GM12878 (cell line): ENCODE measurements around the gene ELK4. TPM values are rescaled to one million over a fixed set of nuclear protein-coding genes. Genes with fewer than 3 reads are reported as not detected.

ENCODE experiments used
- ATAC-seq: fragments of 200-7000 bp; cut with Tn5 transposase; 3 replicates; pipeline ENCODE4 v1.9.1; 2020; ENCODE audit warnings: mild to moderate bottlenecking, moderate library complexity
- BruUV-seq: library from RNA; stranded (reverse); fragments of 400-500 nt; replicated peaks from 2 replicates; lab custom pipeline; 2021; lab: Mats Ljungman, UMichigan
- CTCF ChIA-PET: fragments of 300-600 bp; sonication (Branson Sonifier 250); formaldehyde crosslinking; extraction: SDS; loops from one replicate; lab custom pipeline; 2021; ENCODE audit warnings: inconsistent platforms; lab: Yijun Ruan, JAX
- POLR2A ChIA-PET: fragments of 350-600 bp; formaldehyde crosslinking; extraction: SDS; loops from one replicate; lab custom pipeline; 2021; ENCODE audit warnings: inconsistent platforms; lab: Charles Lee
- RAD21 ChIA-PET: fragments of 300-600 bp; sonication (Branson Sonifier 250); formaldehyde crosslinking; loops from one replicate; lab custom pipeline; 2023; ENCODE audit warnings: antibody characterized with exemption; ENCODE audit not compliant: unreplicated experiment; lab: Charles Lee
- SMC1A ChIA-PET: fragments of 300-600 bp; sonication (Branson Sonifier 250); formaldehyde crosslinking; loops from one replicate; lab custom pipeline; 2023; ENCODE audit not compliant: unreplicated experiment, uncharacterized antibody; lab: Charles Lee
- DNase-seq: peaks from one replicate; pipeline ENCODE4 v3.0.0-alpha.2; 2011; ENCODE audit warnings: low read depth, low spot score
- FAIRE-seq: peaks from 3 replicates; lab custom pipeline; 2011; peaks lifted over from hg19 to GRCh38; lab: Jason Lieb, UNC
- H2AFZ ChIP-seq: 2 replicates; pipeline ENCODE4 v1.6.0; 2011; ENCODE audit warnings: low read depth, low read length, control low read depth; ENCODE audit not compliant: control insufficient read depth
- H3K27ac ChIP-seq: 2 replicates; pipeline ENCODE4 v1.5.1; 2011; ENCODE audit warnings: control low read depth; ENCODE audit not compliant: control insufficient read depth, insufficient read depth
- H3K27me3 ChIP-seq, 2 experiments: replicated peaks in 1 of 2; 2 replicates each; pipeline versions ENCODE4 v1.6.0 to v1.6.1; 2011; ENCODE audit warnings: low read length in 1 of 2; ENCODE audit not compliant: control insufficient read depth in 2 of 2, insufficient read depth in 2 of 2
- H3K36me3 ChIP-seq, 2 experiments: 2 replicates each; pipeline ENCODE4 v1.5.1; 2011; ENCODE audit warnings: low read length in 1 of 2; ENCODE audit not compliant: control insufficient read depth in 2 of 2, insufficient read depth in 2 of 2
- H3K4me1 ChIP-seq: 2 replicates; pipeline ENCODE4 v1.6.1; 2011; ENCODE audit warnings: mild to moderate bottlenecking, low read length, moderate library complexity, mixed read lengths; ENCODE audit not compliant: control insufficient read depth, insufficient read depth
- H3K4me2 ChIP-seq: 2 replicates; pipeline ENCODE4 v1.6.0; 2011; ENCODE audit warnings: control low read depth; ENCODE audit not compliant: control insufficient read depth, insufficient read depth
- H3K4me3 ChIP-seq: fragments of 200-600 bp; sonication (generic); 2 replicates; pipeline ENCODE4 v1.5.1; 2016
- H3K79me2 ChIP-seq: 2 replicates; pipeline ENCODE4 v1.6.0; 2011; ENCODE audit warnings: low read length; ENCODE audit not compliant: control insufficient read depth, insufficient read depth
- H3K9ac ChIP-seq: 2 replicates; pipeline ENCODE4 v1.8.0; 2011; ENCODE audit warnings: low read length, control low read depth, mixed read lengths; ENCODE audit not compliant: control insufficient read depth, insufficient read depth
- H3K9me3 ChIP-seq: replicated peaks from 3 replicates; pipeline ENCODE4 v1.5.1; 2011; ENCODE audit warnings: mild to moderate bottlenecking, low read length; ENCODE audit not compliant: control insufficient read depth, insufficient read depth
- H4K20me1 ChIP-seq: 2 replicates; pipeline ENCODE4 v1.6.0; 2011; ENCODE audit not compliant: control insufficient read depth, insufficient read depth
- ASH2L ChIP-seq: fragments of 300-600, 200-600 bp; sonication (generic); IDR thresholded peaks from 2 replicates; pipeline ENCODE4 v1.6.1; 2017; ENCODE audit warnings: low read depth, mild to moderate bottlenecking, borderline replicate concordance
- EED ChIP-seq: sonication (generic); IDR thresholded peaks from 2 replicates; pipeline ENCODE4 v1.6.1; 2016; ENCODE audit warnings: antibody characterized with exemption, low read depth
- ESRRA ChIP-seq: IDR thresholded peaks from 2 replicates; pipeline ENCODE4 v1.6.1; 2012; ENCODE audit warnings: mild to moderate bottlenecking, low read length, improper control_type of control experiment
- FOXK2 ChIP-seq: fragments of 450-650 bp; IDR thresholded peaks from 2 replicates; pipeline ENCODE4 v1.6.1; 2017; ENCODE audit warnings: mild to moderate bottlenecking, moderate library complexity
- MTA2 ChIP-seq: fragments of 450-650 bp; IDR thresholded peaks from 2 replicates; pipeline ENCODE4 v1.6.1; 2016; ENCODE audit warnings: low read depth, mild to moderate bottlenecking, moderate library complexity
- NFXL1 ChIP-seq: fragments of 450-650 bp; IDR thresholded peaks from 2 replicates; pipeline ENCODE4 v1.6.1; 2017; ENCODE audit warnings: antibody characterized with exemption, mild to moderate bottlenecking, borderline replicate concordance
- NR2F1 ChIP-seq: fragments of 450-650 bp; conservative IDR thresholded peaks from 2 replicates; pipeline ENCODE4 v1.6.1; 2017; ENCODE audit warnings: mild to moderate bottlenecking
- PAX5 ChIP-seq: IDR thresholded peaks from 2 replicates; pipeline ENCODE4 v1.6.1; 2011; ENCODE audit warnings: low read depth, low read length, borderline replicate concordance
- RELA ChIP-seq: fragments of 450-650 bp; IDR thresholded peaks from 2 replicates; pipeline ENCODE4 v1.8.0; 2014; ENCODE audit warnings: borderline replicate concordance; ENCODE audit not compliant: partially characterized antibody
- TAF1 ChIP-seq: IDR thresholded peaks from 2 replicates; pipeline ENCODE4 v1.6.1; 2011; ENCODE audit warnings: mild to moderate bottlenecking, low read depth, low read length, borderline replicate concordance
- TARDBP ChIP-seq: IDR thresholded peaks from 2 replicates; pipeline ENCODE4 v1.6.1; 2016; ENCODE audit warnings: borderline replicate concordance
- WGBS: methylation state at CpG from one replicate; pipeline ENCODE4 v1.1.6; 2016; ENCODE audit warnings: low lambda C conversion rate; ENCODE audit not compliant: insufficient replicate concordance, insufficient coverage; ENCODE audit errors: missing lambda C conversion rate; 5-methylcytosine and 5-hydroxymethylcytosine counted together
- in situ Hi-C: fragments of 300-500 bp; cut with MboI; formaldehyde crosslinking; loops from 9 replicates; pipeline ENCODE4 v1.14.3; 2018; ENCODE audit warnings: mixed read lengths
- intact Hi-C: fragments of 100-400 bp; cut with micrococcal nuclease; formaldehyde crosslinking; loops from one replicate; pipeline ENCODE4 v1.14.2; 2022; ENCODE audit not compliant: unreplicated experiment
- polyA plus RNA-seq, 11 experiments: library from polyadenylated mRNA; depleted of rRNA in 4 of 11; unstranded in 6 of 11; stranded (reverse) in 5 of 11; fragments of >200 nt; fragmentation: Nextera tagmentation in 4 of 11; fragmentation: Illumina TruSeq in 1 of 11; extraction: Ambion mirVana in 4 of 11; extraction: Trizol in 1 of 11; gene quantifications; 1 replicate in 1 of 11; 2 replicates in 10 of 11; pipeline versions ENCODE4 v1.2.1 to v1.2.3, GENCODE V29; 2011 to 2016; ENCODE audit warnings: inconsistent platforms in 2 of 11, missing spikeins in 2 of 11, low read depth in 1 of 11
- total RNA-seq, 4 experiments: library from RNA; depleted of rRNA in 3 of 4; stranded (reverse); fragments of >200 nt in 3 of 4; fragmentation: Illumina TruSeq in 1 of 4; extraction: Trizol in 1 of 4; gene quantifications; 2 replicates each; pipeline versions ENCODE4 v1.2.1 to v1.2.3, GENCODE V29; 2013 to 2021
- TF ChIP-seq, protein P1 (sequence below): IDR thresholded peaks from 2 replicates; pipeline ENCODE4 v1.6.1; 2012; ENCODE audit warnings: low read length, inconsistent platforms
- TF ChIP-seq, protein P2 (sequence below): fragments of 450-650 bp; IDR thresholded peaks from 2 replicates; pipeline ENCODE4 v1.6.1; 2016; ENCODE audit warnings: mild to moderate bottlenecking
- TF ChIP-seq, protein P3 (sequence below): IDR thresholded peaks from 2 replicates; pipeline ENCODE4 v1.6.1; 2011; ENCODE audit warnings: low read depth, low read length, improper control_type of control experiment, borderline replicate concordance
- TF ChIP-seq, protein P4 (sequence below): IDR thresholded peaks from 2 replicates; pipeline ENCODE4 v1.6.1; 2011; ENCODE audit warnings: low read depth, mild to moderate bottlenecking, low read length, moderate library complexity, borderline replicate concordance; ENCODE audit errors: extremely low read depth
- TF ChIP-seq, protein P5 (sequence below): IDR thresholded peaks from 2 replicates; pipeline ENCODE4 v1.6.1; 2011; ENCODE audit warnings: borderline replicate concordance, low read depth, mild to moderate bottlenecking, moderate library complexity, low read length; ENCODE audit not compliant: insufficient read depth, poor library complexity, severe bottlenecking
- TF ChIP-seq, protein P6 (sequence below): fragments of 150-350 bp; IDR thresholded peaks from 2 replicates; pipeline ENCODE4 v1.6.1; 2016; ENCODE audit warnings: low read depth, low read length

ELK4 gene
- total and polyA plus RNA-seq, 10 of the 15 experiments (the other 5 are each of a cell fraction or from before 2014, with no cell fraction given): 5.2 to 71.5 (median 18.5) TPM

DNA sequence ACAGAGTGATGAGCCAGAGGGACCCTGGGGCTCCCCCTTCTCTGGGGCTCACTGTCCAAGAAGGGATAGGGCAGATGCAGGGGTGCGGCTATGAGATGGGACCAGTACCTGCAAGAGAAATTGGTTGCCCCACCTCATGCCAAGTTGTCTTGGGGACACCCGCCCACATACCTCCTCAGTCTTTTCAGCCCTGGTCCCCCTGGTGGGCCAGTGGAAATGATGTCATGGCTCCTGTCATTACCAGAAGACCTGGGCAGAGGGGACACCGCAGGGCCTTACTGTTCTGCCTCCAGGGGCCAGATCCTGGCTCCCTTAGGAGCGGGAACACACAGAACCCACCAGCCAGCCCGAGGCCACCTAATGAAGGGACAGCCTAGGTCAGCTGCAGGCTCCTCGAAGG lies 64.1 kb downstream of the ELK4 start:
- no peak overlapping the region for H3K4me2 ChIP-seq
- peaks cover 9 to 17% of the 10 kb centered on the region in 2 experiments for H3K27me3 ChIP-seq
- no peaks in the 10 kb centered on the region for H3K36me3 ChIP-seq
- ChIA-PET CTCF (interaction anchor here (1.1 kb wide), 1 partner anchor 43 kb away, joined by 5 read pairs; no protein-coding TSS in a partner anchor), POLR2A (no interaction called here), RAD21 (no interaction called here), SMC1A (no interaction called here)
- no peak overlapping the region for H3K27ac ChIP-seq
- WGBS: 43% methylated on average over 6 of the region's 6 CpGs
- H3K4me1 ChIP-seq: no peaks in the 10 kb centered on the region
- no TSS peak for BruUV-seq
- no peak overlapping the region for H3K9ac ChIP-seq
- DNase-seq (no peak), FAIRE-seq (no peak), ATAC-seq (no peak)
- no peaks in the 10 kb centered on the region; the same call in 2 of the 3 replicates for H3K9me3 ChIP-seq
- intact Hi-C loops (no loop called here), in situ Hi-C loops (no loop called here)
- no peaks in the 10 kb centered on the region for H4K20me1 ChIP-seq
- H3K4me3 ChIP-seq: no peak overlapping the region
- no peak overlapping the region for H2AFZ ChIP-seq
- H3K79me2 ChIP-seq: no peaks in the 10 kb centered on the region
- TF ChIP-seq NFXL1: no peak
- no peak for TF ChIP-seq ESRRA
- TF ChIP-seq TARDBP: no peak
- TF ChIP-seq EED: no peak
- TF ChIP-seq, protein P1, sequence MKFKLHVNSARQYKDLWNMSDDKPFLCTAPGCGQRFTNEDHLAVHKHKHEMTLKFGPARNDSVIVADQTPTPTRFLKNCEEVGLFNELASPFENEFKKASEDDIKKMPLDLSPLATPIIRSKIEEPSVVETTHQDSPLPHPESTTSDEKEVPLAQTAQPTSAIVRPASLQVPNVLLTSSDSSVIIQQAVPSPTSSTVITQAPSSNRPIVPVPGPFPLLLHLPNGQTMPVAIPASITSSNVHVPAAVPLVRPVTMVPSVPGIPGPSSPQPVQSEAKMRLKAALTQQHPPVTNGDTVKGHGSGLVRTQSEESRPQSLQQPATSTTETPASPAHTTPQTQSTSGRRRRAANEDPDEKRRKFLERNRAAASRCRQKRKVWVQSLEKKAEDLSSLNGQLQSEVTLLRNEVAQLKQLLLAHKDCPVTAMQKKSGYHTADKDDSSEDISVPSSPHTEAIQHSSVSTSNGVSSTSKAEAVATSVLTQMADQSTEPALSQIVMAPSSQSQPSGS: no peak
- TF ChIP-seq PAX5: no peak
- no peak for TF ChIP-seq NR2F1
- no peak for TF ChIP-seq FOXK2
- no peak for TF ChIP-seq RELA
- TF ChIP-seq, protein P2, sequence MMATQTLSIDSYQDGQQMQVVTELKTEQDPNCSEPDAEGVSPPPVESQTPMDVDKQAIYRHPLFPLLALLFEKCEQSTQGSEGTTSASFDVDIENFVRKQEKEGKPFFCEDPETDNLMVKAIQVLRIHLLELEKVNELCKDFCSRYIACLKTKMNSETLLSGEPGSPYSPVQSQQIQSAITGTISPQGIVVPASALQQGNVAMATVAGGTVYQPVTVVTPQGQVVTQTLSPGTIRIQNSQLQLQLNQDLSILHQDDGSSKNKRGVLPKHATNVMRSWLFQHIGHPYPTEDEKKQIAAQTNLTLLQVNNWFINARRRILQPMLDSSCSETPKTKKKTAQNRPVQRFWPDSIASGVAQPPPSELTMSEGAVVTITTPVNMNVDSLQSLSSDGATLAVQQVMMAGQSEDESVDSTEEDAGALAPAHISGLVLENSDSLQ: no peak
- no peak for TF ChIP-seq TAF1
- TF ChIP-seq, protein P3, sequence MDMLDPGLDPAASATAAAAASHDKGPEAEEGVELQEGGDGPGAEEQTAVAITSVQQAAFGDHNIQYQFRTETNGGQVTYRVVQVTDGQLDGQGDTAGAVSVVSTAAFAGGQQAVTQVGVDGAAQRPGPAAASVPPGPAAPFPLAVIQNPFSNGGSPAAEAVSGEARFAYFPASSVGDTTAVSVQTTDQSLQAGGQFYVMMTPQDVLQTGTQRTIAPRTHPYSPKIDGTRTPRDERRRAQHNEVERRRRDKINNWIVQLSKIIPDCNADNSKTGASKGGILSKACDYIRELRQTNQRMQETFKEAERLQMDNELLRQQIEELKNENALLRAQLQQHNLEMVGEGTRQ: no peak
- TF ChIP-seq ASH2L: no peak
- TF ChIP-seq, protein P4, sequence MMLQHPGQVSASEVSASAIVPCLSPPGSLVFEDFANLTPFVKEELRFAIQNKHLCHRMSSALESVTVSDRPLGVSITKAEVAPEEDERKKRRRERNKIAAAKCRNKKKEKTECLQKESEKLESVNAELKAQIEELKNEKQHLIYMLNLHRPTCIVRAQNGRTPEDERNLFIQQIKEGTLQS: no peak
- TF ChIP-seq, protein P5, sequence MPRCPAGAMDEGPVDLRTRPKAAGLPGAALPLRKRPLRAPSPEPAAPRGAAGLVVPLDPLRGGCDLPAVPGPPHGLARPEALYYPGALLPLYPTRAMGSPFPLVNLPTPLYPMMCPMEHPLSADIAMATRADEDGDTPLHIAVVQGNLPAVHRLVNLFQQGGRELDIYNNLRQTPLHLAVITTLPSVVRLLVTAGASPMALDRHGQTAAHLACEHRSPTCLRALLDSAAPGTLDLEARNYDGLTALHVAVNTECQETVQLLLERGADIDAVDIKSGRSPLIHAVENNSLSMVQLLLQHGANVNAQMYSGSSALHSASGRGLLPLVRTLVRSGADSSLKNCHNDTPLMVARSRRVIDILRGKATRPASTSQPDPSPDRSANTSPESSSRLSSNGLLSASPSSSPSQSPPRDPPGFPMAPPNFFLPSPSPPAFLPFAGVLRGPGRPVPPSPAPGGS: no peak
- TF ChIP-seq, protein P6, sequence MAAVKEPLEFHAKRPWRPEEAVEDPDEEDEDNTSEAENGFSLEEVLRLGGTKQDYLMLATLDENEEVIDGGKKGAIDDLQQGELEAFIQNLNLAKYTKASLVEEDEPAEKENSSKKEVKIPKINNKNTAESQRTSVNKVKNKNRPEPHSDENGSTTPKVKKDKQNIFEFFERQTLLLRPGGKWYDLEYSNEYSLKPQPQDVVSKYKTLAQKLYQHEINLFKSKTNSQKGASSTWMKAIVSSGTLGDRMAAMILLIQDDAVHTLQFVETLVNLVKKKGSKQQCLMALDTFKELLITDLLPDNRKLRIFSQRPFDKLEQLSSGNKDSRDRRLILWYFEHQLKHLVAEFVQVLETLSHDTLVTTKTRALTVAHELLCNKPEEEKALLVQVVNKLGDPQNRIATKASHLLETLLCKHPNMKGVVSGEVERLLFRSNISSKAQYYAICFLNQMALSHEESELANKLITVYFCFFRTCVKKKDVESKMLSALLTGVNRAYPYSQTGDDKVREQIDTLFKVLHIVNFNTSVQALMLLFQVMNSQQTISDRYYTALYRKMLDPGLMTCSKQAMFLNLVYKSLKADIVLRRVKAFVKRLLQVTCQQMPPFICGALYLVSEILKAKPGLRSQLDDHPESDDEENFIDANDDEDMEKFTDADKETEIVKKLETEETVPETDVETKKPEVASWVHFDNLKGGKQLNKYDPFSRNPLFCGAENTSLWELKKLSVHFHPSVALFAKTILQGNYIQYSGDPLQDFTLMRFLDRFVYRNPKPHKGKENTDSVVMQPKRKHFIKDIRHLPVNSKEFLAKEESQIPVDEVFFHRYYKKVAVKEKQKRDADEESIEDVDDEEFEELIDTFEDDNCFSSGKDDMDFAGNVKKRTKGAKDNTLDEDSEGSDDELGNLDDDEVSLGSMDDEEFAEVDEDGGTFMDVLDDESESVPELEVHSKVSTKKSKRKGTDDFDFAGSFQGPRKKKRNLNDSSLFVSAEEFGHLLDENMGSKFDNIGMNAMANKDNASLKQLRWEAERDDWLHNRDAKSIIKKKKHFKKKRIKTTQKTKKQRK: no peak
- TF ChIP-seq MTA2: no peak
